HPDE6-E6E7 (cell line): ENCODE data around the gene CD68.
"Not testable (repeated sequence)": the region's sequence is repeated elsewhere in the genome, so short reads cannot be mapped to it uniquely, and the experiment has no call there.

Experiments
- DNase-seq: peaks from one replicate; pipeline ENCODE4 v3.0.0; 2011; ENCODE audit warnings: missing footprints; ENCODE audit errors: extremely low spot score

CD68 gene

DNA sequence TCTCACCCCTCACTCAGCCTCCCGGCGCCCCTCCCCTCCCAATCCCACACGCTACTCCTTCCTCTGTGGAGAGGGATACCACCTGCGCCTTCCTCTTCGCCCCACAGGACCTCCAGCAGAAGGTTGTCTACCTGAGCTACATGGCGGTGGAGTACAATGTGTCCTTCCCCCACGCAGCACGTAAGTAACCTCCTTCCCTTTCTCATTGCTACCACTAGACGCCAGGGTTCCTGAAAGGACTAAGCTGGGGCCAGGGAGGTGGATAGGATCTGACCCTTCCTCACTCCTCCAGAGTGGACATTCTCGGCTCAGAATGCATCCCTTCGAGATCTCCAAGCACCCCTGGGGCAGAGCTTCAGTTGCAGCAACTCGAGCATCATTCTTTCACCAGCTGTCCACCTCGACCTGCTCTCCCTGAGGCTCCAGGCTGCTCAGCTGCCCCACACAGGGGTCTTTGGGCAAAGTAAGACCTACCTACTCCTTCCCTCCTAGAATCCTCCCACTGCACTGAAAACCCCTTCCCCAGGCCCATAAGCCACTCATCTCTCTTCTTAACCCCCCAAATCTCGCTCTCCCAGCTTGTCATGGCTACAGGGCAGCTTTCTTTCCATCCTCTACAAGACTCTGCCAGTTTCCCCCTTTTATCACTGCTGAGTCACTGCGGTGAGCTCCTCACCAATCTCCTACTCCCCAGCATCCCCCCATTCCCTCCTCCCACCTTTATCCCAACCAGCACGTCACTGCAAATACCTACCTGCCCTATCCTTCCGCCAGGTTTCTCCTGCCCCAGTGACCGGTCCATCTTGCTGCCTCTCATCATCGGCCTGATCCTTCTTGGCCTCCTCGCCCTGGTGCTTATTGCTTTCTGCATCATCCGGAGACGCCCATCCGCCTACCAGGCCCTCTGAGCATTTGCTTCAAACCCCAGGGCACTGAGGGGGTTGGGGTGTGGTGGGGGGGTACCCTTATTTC lies 1.5 kb downstream of the CD68 start:
- no peak for DNase-seq

DNA sequence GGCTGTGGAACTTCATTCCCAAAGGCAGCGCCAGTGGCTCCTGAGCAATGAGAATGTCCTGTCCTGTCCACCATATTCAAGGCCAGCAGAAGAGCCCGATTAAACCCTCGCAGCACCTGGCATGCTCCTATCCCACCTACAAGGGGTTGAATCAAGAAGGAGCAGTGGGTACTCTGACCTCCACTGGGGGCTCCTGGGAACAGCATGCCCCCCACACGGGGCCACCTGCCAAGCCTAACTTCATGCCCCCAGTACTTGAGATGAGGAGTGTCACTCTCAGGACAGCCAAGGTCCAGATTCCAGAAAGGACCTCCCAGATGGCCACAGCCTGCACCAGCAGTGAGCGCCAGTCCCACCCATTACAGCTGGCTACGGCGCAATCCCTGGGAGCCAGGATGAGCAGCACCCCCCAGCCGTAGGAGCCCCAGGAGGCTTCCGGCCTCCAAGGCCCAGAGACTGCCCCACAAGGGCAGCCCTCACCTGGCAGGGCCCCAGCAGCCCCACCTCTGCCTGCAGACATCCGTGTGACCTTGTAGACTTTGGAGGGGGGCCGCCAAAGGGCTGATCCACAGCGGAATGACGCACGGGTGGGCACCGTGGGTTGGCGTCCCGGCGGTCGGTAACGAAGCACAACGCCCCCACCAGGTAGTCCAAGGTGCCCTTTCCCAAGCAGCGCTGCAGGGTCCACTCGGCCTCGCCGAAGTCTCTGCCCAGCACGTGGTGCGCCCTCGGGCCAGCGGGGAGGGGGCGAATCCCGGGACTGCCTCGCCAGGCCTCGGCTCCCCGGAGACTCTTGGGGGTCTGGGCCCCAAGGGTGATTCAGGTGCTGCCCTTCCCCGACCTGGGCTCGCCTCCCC lies 3.2 kb downstream of the CD68 start:
- no peak for DNase-seq

DNA sequence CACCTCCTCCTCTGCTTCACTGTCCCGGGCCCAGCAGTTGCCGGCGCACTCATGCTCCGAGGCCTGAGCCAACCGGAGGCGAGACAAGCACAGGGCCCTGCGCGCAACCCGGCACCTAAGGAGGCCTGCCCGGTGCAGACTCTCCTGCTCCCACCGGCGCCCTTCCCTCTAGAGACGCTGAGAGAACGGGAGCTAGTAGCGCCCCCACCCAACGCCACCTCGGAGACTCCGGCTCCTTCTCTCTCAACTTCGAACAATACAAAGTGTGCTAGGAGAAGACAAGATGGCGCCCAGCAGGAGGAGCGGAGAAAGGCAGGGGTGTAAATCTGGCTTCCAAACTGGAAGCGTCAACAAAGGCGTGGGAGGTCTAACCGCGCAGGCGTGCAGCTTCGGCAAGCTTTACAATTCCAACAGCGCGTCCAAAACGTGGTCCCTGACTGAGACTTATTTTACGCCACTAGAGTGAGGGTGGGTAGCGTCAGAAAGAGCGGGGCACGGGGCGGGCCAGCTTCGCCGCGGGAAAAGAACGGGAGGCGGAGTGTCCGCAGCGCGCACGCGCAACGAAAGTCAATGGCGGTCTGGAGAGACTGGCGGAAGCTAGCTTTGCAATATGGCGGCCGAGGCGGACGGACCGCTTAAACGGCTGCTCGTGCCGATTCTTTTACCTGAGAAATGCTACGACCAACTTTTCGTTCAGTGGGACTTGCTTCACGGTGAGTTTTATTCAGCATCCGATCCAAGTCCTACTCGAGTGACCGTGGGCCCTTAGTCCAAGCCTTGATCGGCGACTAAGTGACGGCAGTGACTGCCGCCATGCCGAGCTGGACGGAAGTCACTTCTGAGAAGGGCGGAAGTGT lies 4.0 kb downstream of the CD68 start, which contains the start of gene MPDU1:
Gene MPDU1, plus strand, starts transcription at position 600 of the 857 bp plus-strand sequence. Its CDS starts 11 bp downstream, at position 611.
- no peak for DNase-seq

DNA sequence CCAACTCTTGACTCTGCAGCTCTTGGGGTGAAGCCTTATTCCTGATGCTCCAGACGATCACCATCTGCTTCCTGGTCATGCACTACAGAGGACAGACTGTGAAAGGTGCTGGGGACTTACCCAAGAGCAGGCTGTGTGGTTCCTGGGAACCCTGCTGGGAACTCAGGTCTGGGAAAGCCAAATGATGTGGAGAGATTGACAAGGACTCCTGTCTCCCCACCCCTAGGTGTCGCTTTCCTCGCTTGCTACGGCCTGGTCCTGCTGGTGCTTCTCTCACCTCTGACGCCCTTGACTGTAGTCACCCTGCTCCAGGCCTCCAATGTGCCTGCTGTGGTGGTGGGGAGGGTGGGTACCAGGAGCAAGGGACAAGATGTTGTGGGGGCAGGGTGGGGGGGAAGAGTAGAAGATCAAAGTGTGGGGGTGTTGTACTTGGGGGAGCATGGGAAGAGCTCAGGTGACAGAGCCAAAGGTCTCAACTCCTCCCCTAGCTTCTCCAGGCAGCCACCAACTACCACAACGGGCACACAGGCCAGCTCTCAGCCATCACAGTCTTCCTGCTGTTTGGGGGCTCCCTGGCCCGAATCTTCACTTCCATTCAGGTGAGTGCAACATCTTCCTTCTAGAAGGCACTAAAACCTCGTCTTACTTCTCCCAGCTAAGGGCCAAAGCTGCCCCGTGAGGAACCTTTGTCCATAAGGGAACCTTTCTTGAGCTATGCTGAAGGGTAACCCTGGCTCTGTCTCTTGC lies 7.4 kb downstream of the CD68 start:
- no peak for DNase-seq

DNA sequence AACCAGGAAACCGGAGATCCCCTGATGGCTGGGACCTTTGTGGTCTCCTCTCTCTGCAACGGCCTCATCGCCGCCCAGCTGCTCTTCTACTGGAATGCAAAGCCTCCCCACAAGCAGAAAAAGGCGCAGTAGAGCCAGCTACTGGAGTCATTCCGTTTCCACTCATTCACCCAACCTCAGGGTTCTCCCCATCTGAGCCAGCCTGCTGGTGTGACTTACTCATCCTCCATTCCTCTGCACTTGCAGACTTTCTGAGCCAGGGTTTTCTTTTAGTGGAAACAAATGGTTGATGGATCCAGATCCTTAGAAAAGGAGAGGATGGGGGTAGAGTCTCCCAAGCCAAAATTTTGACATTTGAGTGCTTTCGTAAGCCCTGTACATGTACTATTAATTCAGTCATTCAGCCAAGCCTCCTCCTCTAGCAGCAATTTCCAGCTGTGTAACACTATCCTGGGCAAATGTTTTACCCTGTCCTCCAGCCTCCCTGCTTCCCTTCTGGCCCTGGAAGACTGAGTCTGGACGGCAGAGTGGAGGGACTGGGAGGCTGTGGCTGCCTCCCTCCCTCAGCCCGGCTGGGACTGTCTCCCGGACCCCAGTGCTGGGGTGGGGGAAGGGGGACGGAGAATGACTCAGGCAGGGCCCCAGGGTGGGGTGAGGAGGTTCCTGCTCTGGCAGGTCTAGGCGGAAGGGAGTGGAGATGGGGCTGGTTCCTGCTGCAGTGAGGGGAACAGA lies 8.1 kb downstream of the CD68 start:
- no peak for DNase-seq

DNA sequence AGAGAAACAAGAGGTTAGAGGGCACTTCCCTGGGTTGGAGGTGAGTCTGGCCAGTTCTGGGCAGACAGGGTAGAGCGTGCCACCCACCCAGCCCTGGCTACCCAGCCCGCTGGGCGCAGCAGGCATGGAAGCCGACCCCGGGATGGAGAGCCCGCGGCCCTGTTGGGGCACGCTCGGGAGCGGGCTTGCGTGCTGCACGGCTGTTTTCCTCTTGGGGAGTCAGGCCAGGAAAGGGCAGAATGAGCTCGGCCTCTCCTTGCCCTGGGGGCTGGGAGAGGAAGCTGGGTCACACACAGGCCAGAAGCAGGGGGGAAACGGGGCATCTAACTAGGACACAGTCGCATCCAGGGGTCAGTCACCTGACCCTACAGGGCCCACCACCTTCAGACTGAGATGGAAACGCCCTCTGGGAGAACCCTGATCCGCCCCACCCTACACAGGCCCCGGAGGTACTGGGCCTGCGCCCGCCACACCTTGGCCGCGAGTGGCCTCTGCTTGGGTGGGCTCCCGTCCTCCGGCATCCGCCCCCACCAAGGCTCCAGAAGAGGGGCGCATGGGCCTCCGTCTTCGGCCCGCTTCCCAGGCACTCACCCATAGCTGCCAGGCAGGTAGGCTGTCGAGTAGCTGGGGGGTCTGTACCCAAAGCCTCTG lies 9.2 kb downstream of the CD68 start:
- no peak for DNase-seq

DNA sequence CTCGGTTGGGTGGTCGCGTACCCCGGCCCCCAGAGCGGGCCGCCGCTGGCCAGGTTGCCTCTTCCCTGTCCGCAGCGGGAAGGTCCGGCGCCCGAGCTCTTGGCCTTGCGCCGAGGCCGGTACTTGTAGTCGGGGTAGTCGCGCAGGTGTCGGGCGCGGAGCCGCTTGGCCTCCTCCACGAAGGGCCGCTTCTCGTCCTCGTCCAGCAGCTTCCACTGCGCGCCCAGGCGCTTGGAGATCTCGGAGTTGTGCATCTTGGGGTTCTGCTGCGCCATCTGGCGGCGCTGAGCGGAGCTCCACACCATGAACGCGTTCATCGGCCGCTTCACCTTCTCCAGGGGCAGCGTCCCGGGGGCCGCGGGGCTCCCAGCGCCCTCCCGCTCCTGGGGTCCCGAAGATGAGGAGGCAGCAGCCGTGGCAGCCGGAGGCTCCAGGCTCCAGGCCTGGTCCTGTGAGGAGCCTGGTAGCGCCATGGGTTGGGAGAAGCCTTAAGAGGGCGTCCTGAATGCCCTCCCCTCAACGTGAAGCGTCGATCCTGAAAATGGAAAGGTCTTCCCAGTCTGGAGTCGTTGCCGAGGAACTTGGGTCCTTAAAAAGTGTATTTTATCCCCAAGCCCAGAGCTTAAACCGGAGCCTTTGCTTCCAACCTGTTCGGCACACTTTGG lies 9.9 kb downstream of the CD68 start:
- DNase-seq: no peak

DNA sequence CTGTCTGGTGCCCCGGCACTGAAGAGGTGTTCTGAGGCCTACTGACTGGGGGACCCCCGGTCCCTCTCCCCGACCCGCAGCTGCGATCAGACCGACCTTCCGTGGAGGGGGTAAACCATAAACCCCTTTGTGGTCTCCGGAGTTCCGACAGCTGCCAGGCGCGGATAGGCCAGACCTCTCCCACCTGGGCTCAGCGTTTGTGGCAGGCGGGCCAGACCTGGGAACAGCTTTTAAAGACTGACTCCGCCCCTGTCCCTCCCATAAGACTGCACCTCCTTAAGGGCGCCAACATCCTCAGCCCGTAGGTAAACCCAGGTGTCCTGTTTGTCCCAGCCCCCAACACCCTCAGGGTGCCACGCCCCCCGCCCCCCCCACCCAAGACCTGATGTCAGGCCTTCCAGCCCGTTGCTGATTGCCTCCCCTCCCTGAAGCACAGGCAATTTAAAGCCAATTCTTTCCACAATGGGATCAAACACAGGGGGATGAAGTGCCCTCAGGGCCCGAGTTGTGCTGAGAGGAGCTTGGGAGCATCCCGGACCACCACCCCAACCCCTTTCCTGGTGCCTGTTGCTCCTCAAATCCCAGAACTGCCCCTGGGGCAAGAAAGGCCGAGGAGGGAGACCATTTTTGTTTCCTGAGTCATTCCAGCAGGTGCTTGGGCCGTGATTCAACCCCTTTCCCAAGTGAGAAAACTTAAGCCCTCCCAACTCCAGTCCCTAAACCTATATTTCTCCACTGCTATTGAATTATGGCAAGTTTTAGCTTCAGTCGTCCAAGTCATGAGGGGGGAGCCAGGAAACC lies 10.7 kb downstream of the CD68 start, which contains the start of gene SOX15:
Gene SOX15, minus strand, starts transcription at position 204 of the 801 bp plus-strand sequence. CDS start 418 bp downstream, outside the sequence.
- peak; percentile 74 for DNase-seq

DNA sequence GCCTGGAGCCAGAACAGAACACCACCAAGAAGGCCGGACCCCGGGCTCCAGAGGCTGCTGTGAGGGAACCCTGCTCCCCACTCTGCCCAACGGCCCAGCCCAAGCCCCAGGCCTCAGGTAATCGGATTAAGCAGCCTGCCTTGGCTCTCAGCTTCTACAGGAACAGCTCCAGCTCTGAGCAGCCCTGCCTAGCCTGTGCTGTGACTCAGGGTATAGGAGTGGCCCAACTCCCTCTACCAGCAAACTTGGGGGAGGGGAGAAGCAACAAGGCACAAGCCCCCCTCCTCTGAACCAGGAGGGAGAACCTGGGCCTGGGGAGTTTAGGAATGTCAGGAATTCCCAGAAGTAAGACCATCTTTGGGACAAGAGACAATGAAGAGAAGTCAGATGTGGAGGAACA lies 11.3 kb downstream of the CD68 start:
- DNase-seq: peak; percentile 72

DNA sequence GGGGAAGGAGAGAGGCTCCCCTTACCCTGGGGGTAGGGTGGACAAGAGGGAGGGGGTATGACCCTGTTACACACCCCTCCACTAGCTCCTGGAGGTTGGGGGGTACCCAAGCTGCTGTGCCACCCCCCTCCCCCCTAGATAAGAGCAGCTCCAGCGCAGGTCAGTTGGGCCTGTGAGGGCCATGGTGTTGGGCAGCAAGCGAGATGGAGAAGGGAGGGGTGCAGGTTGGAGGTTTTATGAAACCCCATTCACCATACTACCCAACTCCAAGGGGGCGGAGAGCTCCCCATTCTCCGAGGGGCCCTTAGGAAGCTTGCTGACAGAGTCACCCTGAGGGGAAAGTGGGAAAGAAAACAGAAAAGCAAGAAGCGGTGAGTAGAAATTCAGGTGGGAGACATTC lies 12.2 kb downstream of the CD68 start:
- DNase-seq: no peak

DNA sequence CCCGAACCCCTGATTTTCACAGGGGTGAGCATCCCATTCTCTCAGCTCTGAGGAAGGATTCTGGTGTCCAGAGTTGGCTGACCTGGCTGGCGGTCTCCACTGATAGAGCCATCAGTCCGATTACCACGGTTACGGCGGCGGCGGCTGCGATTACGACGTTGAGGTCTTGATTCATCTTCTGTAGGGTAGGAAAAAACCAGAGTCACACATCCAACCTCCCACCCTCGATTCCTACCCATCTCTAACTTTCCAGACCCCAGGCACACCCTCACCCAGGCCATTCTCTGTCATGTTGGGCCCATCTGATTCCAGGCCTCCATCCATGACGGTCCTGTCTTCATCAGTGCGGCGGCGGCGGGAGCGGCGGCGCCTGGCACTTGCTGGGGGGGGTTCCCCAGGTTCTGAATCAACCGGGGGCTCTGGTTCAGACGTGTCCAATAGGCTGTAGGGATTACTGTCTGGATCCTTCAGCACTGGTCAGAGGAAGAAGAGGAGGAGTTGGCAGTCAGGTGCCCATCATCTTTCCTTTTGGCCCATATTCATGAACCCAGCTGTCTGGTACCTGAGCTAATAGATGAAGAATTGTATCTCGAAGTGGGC lies 13.1 kb downstream of the CD68 start:
- no peak for DNase-seq

DNA sequence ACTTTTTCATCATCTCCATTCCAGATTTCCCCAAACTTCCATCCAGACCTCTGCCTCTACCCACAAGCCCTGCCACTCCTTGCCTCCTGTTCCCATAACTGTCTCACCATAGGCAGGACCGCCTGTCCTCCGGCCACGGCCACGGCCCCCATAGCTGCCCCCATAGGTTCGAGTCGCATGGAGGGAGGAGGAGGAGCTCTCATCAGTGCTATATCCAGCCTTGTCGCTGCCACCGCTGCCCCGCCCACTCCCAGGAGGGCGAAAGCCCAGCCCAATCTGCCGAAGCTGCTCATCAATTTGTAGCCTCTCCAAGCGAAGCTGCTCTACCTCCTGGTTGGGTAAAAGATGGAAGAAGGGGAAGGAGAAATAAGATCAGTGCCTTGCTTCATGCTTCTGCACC lies 13.9 kb downstream of the CD68 start:
- DNase-seq: no peak

DNA sequence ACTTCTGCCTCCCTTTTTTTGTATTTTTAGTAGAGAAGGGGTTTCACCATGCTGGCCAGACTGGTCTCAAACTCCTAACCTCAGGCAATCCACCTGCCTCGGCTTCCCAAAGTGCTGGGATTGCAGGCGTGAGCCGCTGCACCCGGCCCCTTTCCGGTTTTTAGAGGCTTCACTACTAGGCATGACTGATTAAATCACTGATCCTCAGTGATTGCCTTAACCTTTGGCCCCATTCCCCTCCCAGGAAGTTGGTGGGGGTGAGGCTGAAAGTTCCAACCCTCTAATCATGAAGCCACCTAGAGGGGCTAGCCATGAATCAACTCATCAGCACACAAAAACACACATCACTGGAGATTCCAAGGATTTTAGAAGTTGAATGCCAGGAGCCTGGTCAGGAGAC lies 18.1 kb downstream of the CD68 start:
- not testable (repeated sequence) for DNase-seq

DNA sequence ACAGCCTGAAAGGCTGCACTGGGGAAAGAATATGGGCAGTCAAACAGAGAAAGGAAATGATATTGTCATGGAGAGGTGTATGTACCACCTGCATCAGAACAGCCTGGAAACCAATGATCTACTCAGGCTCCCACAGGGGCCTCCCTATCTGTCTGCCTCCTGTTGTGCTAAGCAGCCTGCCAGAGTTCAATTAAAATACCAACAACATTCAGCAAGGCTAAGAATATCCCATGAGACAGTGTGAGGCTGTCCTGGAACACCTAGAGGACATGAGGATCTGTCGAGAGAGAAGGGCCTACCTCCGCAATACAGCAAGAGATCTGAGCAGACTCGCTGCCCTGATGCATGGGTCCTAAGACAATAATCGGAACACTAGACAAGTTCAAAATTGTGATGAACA lies 26.8 kb downstream of the CD68 start:
- DNase-seq: no peak

DNA sequence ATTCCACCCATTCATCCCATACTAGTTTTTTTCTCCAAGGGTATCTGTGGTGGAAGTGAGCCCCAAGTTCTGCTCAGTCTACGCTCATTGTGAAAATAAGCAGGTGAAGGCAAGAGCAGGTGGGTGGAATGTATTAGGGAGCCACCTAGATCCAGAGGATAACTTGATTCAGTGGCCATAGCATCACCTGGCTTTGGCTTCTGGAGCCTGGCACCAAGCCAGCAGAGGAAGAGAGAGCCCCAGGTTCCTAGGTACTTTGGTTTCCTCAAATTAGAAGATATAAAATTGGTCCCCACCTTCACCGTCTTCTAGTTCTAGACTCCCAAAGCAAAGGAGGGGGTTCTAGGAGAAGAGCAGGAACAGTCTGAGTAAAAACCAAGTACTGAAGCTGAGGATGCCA lies 31.2 kb downstream of the CD68 start:
- DNase-seq: no peak

DNA sequence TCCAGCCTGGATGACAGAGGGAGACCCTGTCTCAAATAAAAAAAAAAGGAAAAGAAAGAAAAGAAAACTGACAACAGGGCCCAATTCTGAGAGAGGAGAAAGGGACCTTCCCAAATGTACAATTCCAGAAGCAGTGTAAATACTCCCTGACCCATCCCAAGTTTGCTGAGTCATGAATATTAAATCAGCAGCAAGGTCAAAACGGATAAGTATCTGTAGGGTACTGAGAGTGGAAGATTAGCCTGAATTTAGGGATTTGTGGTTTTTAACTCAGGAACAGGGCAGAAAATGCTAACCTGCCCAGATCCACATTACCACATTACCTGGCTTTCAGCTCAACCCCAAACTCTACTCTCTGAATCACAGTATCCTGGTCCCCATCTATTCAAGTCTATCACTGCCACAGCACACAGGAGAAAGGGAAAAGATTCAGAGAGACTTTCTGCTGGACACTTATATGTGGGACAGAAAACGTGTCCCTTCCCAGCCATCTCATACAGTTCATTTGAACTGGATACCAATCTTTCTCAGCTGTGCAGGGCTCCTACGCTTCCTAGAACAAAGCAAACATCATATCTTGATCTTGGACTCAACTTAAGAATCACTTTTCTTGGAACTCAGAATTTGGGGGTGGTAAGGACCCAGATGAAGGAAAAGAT lies 32.3 kb downstream of the CD68 start:
- DNase-seq: no peak

DNA sequence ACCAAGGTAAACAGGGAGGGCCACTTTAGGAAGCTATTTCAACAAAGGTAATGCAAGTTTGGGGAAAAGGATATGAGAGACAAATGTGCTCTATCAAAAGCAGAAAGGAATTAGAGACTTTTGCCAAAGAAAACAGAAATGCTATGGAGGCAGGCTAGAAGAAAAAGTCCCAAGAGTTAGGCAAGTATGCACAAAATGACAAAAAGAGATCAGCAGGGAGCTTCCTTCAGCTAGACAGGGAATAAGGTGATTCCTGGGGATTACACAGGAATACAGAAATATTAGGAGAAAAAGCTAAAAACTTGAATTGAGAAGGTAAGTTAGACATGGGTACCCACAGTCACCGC lies 32.8 kb downstream of the CD68 start:
- no peak for DNase-seq
